ENCODE results near the gene SPECC1.
"Not testable (repeated sequence)": the region's sequence is repeated elsewhere in the genome, so short reads cannot be mapped to it uniquely, and the experiment has no call there.

SPECC1 gene

DNA sequence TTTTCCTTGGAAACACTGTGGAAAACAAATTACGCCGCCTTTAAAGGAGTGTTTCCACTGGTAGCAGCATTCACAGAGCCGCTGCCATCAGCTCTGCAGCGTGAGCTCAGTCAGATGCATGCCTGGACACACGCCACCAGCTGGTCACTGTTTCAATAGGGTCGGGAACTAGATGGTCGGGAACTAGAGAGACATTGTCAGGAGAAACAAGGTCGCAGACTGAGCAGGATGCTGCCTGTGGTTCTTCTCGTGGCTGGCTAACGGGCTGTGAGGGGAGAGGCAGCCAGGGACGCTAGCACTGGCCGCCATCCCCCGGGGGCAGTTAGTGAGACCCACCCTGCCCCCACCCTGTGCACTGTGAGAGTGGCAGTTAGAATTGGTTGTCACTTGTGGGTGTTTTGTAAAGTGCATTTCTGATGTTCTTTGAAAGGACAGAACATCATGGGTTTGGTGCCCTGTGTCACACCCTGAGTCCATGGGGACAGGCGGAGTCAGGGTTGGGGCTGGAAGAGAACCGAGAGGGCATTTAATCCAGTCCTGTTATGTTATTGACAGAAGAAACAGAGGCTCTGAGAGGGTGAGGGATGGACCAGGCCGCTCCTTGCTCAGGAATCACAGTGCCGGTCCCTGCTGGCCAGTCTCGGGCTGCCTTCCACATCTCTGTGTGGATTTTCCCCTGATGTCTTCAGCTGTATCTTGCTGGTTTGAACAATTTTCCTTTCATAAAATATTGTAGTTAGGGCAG lies 86.3 kb downstream of the SPECC1 start:
- no peak for DNase-seq (ENCODE audit: low spot score)

DNA sequence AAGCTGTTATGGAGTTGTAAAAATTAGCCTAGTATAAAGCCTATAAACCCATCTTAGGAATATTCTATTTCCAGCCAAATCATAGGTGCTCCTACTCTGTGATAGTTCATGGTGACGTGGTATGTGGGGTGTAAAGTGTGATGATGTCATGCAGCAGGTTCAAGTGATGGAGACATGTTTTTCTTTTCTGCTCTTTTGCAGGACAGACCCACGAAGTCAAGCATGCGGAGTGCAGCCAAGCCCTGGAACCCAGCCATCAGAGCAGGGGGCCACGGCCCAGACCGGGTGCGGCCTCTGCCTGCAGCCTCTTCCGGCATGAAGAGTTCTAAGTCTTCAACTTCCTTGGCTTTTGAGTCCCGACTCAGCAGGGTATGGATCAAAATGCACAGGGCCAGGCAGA lies 87.3 kb downstream of the SPECC1 start:
- no peak for DNase-seq (ENCODE audit: low spot score)

DNA sequence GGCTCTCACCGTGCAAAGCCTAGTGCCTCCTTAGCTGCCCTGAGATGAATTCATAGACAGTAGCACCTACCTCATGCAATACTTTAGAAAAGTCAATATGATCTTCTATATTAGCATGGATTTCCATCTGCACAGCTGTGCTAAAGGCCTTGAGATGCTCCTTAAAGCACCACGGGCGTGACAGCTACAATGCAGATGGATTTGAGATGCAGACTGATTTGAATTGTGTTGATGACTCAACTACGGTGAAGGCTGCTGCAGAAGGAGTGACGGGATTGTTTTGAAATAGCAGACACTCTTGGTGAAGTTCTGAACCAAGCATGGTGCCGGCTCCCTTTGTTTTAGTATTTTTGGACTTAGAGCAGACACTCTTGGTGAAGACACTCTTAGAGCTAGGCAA lies 88.2 kb downstream of the SPECC1 start:
- no peak for DNase-seq (ENCODE audit: low spot score)

DNA sequence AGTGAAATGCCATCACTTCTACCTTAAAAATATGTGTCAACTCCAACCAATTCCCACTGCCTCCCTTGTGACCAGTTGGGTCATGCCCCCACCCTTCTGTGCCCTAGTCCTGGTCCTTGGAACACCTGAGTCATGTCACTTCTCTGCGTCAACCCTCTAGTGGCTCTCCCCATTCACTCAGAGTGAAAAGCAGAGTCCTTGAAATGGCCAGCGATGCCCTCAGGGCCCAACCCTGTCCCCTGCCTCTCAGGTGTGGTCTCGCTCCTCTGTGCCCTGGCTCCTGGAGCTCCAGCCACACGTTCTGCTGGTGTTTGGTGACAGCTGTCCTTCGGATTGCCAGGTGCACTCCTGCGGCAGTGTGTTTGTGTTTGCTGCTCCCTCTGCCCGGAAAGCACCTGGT lies 89.2 kb downstream of the SPECC1 start:
- DNase-seq (ENCODE audit: low spot score) = no peak

DNA sequence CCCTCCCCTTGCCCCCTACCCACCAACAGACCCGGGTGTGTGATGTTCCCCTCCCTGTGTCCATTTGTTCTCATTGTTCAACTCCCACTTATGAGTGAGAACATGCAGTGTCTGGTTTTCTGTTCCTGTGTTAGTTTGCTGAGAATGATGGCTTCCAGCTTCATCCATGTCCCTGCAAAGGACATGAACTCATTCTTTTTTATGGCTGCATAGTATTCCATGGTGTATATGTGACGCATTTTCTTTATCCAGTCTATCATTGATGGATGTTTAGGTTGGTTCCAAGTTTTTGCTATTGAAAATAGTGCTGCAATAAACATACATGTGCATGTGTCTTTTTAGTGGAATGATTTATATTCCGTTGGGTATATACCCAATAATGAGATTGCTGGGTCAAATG lies 91.6 kb downstream of the SPECC1 start:
- DNase-seq (ENCODE audit: low spot score) = not testable (repeated sequence)

DNA sequence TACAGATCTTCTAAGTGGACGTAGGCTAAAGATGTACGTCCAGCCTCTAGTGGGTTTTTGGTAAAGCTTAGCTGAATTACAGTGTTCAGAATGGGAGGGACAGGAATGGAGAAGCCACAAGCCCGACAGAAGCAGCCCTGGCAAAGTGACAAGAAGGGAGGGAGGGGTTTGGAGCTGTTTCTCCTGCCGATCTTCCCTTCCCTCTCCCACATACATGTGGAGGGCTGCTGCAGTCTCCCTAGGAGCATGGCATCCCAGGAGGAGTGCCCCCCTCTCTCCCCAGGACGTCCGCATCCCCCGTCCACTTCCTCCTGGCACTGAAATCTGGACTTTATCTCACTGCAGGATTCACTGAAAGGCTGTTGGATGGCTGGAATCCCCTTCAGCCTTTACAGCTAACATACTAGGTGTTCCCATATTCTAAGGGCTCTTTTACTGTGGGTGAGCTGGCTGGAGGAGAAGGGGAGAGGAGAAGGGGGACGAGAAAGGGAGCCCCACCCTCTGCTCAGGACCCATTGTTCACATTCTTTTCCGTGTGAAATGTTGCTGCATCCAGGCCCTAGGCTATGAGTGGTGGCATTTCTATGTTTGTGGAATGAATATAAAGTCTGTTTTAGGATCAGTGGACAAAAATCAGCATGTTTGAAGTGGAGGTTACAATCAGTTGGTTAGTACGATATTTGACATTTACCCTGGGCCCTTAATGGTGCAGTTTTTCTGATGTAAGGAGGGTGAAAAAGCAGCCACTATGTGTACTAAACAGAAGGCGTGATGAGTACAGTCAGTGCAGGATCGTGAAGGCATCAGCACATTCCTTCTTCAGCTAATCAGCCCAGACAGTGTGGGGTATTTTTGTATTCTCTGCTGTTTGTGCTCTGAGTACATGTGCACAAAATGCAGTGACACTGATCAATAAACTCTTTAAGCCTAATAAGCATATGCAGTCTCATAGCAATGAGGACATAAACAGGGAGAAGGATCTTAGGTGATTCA lies 94.6 kb downstream of the SPECC1 start:
- no peak for DNase-seq (ENCODE audit: low spot score)

DNA sequence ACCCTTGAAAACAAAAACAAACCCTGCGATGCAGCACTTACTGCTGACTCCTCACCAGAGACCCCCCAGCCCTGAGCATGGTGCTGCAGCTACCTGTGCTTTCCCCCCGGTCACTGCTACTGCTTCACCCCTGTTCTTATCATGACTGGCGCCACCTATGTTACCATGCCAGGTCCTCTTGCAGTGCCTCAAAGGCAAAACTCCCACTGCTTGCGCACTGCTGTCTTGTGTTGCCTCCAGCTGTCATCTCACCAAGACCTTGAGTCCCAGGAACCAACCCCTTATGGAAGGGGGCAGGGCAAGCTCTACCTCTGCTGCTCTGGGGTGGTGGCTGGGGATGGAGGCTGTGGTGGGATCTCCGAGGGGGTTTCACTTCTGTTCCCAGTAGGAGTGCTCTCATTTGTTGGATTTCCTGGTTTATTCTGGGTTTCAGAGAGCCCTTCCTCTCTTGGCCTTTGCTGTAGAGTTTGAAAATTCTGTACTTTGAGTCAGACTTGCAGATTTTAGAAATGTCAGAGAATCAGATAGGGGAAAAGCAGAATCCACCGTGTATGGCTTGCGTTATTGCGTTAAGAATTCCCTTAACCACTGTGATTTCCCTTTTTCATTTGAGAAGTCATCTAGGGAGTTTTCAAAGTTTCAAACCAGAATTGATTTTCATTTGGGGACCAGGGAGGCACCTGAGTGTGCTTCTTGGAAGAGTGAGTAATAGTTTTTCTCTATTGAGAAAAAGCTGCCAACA lies 96.6 kb downstream of the SPECC1 start:
- no peak for DNase-seq (ENCODE audit: low spot score)

DNA sequence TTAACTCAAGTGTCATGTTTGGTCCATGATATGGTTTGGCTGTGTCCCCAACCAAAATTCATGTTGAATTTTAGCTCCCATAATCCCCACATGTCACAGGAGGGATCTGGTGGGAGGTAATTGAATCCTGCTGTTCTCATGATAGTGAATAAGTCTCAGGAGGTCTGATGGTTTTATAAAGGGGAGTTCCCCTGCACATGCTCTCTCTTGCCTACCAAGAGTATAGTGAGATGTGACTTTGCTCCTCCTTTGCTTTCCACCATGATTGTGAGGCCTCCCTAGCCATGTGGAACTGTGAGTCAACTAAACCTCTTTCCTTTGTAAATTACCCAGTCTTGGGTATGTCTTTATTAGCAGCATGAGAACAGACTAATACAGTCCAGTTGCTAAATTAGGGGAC lies 97.3 kb downstream of the SPECC1 start:
- DNase-seq (ENCODE audit: low spot score) = not testable (repeated sequence)

DNA sequence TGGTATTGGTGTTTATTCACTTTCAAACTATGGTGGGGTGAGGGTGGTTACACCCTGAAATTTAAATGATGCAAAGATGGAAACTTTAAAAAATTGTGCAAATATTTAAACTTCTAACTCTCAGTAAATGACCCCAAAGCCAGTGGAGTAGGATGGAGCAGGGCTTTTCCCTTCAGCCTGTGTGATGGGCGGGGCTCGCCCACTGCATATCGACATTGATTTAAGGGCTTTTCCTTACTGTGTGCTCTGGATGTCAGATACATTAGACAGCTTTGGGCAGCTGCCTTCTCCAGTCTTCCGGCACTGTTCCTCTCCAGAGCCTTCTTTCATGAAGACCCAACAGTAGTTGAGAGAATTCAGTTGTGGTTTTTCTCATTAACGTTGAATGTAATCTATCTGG lies 99.9 kb downstream of the SPECC1 start:
- DNase-seq (ENCODE audit: low spot score) = no peak

DNA sequence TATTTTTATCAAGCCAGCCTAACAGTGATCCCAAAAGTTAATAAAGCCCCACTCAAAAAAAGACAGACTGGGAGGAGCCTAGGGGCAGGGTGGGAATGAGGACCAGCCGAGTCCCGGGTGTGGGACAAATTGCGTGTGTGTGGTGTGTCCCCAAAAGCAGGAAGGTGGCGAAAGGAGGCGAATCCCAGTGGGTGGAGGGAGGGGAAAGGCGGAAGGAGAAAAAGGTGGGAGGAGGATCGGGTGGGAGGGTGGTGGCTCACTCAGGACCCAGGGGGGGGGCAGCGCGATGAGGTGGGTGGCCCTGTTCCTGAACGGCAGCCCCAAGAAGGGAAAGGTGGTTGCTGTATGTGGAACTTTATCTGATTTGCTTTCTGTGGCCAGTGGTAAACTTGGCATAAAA lies 102.4 kb downstream of the SPECC1 start:
- no peak for DNase-seq (ENCODE audit: low spot score)

DNA sequence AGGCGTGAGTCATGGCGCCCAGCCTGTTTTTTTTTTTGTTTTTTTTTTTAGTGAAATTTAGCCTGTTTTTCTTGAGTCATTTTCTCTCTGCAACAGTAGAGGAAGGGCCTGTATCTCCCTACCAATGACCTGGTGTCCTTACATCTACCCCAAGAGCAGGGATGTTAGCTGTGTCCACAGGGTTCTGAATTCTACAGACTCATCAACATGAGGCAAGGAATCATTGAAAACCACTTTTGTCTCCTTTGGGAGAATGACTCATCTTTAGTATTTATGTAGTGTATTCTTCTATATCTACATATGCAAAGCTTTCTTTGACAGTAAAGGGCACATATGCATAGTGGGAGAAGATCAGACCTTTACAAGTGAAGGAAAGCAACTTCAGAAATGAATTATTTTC lies 105.3 kb downstream of the SPECC1 start:
- no peak for DNase-seq (ENCODE audit: low spot score)

DNA sequence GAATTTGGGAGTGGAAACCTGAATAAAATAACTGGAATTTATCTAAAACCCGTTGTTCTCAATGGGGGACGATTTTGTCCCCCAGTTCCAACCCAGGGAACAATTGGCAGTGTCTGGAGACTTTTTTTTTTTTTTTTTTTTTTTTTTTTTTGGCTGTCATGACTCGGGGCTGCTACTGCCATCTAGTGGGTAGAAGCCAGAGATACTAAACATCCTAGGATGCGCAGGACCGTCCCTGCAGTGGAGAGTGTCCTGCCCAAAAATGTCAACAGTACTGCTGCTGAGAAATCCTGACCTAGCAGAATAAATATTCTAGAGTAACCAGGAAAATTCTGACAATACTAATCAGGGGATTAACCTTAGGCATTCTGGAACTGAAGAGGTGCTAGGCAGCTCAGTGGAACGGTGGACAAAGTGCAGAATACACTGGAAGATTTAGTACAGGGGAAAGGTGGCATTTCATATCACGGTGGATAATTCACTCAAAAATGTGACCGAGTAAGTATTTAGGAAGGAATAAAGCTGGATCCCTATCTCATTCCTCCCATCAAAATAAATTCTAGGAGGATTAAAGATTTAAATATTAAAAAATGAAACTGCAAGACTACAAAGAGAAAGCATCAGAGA lies 107.6 kb downstream of the SPECC1 start:
- DNase-seq (ENCODE audit: low spot score) = peak; percentile 53

DNA sequence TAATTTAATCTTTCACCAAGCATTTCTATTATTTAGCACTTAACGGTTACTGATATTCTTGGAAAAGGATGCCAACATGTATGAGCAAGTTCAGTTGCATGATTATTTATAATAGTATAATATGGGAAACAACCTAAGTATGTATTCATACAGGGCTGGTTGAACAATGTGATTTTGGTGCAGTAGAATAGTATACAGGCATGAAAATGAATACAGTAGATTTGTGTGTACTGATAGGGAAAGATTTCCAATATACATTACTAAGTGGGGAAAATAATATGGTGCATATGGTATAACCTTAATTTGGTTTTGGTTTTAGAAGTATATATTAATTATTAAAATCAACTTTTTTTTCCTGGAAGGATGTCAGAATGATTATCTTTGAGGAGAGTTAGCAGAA lies 109.1 kb downstream of the SPECC1 start:
- no peak for DNase-seq (ENCODE audit: low spot score)

DNA sequence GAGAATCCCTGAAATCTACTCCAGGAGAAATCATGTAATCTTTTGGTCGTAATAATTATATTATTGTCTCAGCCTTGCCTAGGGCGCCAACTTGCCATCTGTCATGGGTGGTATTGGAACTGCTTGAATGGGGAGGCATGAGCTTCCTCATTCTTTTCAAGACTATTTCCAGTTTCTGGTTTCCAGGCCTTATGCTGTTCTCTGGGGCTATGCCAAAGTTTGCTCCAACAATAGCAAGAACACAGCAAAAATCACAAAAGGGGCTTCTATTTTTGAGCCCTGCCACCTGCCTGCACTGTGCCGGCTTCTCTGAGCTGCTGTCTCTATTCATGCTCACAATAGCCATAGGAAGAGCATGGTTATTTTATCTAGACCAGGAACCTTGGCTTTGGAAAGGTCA lies 111.7 kb downstream of the SPECC1 start:
- peak; percentile 34 for DNase-seq (ENCODE audit: low spot score)

DNA sequence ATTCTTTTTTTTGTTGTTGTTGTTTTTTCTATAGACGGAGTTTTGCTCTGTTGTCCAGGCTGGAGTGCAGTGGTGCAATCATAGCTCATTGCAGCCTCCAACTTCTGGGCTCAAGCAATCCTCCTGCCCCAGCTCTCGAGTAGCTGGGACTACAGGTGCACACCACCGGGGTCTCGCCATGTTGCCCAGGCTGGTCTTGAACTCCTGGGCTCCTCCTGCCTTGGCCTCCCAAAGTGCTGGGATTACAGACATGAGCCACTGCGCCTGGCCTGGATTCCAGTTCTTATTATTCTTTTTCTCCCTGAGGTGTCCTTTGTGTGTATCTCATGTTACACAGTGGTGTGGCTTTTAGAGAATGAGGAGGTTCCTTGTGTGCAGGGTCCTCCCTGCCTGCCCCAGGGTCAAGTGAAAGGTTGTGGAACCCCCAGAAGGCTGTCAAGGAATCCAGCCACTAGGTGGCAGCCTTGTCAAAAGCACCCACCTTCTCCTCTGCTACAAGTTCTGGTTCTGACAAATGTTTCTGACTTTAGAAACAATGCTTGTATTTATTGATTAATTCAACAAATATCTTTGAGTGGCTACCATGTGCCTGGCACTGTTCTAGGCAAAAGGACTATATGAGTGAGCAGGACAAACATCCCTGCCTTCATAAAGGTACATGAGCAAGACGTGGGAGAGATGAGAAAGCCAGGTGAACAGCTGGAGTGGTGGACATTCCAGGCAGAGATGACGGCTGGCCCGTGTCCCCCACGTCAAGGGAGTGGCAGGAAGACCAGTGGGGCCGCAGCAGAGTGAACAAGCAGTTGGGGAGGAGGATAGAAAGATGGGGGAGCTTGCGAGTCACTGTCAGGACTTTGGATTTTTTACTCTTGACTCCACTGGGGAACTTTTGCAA lies 112.4 kb downstream of the SPECC1 start:
- DNase-seq (ENCODE audit: low spot score) = peak; percentile 57

DNA sequence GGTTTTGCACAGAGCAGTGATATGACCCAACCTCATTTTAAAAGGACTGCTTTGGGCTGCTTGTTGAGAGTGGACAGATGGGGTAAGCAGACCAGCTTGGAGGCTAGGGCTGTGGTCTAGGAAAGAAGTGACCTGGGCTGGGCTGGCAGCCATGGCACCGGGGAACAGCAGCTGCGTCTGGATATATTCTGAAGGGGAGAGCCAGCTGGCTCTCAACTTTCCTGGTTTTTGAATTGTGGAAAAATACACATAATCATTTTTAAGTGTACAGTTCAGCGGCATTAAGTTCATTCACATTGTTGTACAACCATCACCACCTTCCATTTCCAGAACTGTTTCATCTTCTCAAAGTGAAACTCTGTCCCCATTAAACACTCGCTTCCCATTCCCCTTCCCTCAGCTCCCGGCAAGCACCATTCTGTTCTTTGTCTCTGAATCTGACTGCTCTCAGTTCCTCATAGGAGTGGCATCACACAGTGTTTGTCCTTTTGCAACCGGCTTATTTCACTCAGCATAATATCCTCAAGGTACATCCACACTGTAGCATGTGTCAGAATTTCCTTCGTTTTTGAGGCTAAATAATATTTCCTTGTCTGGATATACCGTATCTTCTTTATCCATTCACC lies 113.2 kb downstream of the SPECC1 start:
- DNase-seq (ENCODE audit: low spot score) = no peak

DNA sequence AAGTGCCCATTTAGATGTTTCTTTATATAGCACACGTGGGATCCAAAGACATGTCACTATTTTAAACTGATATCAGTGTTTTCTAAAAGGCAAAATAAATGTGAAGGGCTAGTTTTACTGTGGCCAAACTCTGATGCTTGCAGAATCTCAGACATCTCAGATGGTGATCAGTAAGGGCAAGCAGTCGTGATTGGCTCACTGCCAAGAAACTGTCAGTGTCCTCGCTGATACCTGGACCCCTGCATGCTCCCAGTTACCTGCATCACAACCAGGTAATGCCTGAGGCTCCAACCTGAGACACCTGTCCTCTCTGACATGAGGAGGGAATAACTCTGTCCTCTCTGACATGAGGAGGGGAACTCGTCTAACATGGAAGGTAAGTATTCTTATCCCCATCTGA lies 114.0 kb downstream of the SPECC1 start:
- no peak for DNase-seq (ENCODE audit: low spot score)

DNA sequence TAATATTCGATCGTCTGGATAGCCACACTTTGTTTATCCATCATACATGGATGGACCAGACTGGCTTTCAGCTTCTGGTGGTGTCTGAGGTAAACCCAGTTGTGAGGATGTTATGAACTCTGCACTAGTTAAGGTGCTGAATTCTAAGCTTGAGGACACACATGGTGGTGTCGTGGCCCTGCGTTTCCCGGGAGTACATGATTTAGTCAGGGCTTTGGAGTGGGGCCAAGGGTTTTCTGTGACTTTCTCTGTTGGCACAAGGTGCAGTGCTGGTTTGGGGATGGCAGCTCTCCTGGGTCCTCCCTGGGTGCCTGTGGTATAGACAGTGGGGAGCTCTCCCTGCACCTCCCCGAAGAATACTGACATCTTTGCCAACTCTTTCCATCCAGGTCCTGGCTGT lies 116.6 kb downstream of the SPECC1 start:
- no peak for DNase-seq (ENCODE audit: low spot score)

DNA sequence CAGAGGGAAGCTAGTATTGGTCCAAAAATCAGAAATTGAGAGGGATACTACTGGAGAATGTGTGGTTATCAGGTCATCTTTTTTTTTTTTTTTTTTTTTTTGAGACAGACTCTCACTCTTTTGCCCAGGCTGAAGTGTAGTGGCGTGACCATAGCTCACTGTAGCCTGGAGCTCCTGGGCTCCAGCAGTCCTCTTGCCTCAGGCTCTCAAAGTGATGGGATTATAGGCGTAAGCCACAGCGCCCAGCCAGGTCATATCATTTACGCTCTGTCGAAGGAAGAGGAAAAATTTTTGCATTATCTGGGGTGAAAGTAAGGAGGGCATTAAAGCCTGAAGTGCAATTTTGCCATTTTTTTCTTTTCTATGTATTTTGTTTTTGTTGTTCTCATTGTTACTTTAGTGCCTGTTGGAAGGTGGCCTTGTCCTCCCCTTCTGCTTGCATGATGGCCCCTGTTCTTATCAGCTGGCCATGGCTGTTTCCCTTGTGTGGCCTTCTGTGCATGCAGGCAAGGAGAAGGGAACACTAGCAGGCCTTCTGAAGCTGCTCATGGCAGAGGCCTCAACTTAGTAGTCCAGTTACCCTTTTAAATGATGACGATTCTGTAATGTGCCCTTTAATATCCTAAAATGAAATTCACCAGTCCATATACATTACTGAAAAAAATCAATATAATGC lies 118.3 kb downstream of the SPECC1 start:
- no peak for DNase-seq (ENCODE audit: low spot score)
